Activated naive CD4-positive, alpha-beta T cell (primary cell): Measurements from ENCODE around the gene C1QB.

ENCODE experiments used
- DNase-seq, 4 experiments: peaks; one replicate each; lab custom pipeline; 2025; lab: John Stamatoyannopoulos, UW

Gene C1QB, protein sequence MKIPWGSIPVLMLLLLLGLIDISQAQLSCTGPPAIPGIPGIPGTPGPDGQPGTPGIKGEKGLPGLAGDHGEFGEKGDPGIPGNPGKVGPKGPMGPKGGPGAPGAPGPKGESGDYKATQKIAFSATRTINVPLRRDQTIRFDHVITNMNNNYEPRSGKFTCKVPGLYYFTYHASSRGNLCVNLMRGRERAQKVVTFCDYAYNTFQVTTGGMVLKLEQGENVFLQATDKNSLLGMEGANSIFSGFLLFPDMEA

DNA sequence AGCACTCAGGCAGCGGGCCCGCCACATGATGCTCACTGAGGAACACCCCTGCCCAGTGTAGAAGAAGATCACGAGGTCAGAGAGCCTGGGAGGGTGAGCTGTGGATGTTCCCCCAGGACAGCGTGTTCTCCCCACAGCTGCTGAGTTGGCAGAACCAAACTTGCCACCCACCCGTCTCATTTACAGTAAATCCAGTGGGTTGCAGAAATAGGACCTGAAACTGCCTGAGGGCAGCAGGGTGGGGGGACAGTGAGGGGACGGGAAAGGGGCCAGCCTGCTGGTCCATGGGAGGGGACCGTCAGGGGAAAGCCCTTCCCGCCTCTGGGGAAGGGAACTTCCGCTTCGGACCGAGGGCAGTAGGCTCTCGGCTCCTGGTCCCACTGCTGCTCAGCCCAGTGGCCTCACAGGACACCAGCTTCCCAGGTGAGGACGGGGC lies at the start of gene C1QB:
TSS of gene C1QB (plus strand) at position 356 of the 436 bp plus-strand sequence. CDS start 6,227 bp downstream, outside the sequence.
- DNase-seq = no peak

DNA sequence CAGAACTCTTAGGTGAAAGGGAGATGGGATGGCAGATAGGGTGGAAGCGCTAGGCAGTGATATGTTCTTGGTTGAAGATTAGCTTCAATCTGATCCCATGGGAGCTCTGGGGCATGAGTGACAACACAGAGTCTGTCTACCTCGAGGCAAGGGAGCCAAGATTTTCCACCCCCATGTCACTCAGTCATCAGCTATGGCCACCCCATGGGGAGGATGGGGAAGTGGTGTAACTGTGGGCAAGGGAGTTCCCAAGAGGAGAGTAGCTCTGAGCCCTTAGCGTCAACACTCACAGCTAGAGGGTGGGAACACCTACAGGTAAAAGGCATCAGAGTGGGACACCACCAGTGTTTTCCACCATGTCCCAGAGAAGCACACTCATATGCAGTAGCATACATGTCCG lies 46.9 kb upstream of the C1QB start:
- DNase-seq = no peak

DNA sequence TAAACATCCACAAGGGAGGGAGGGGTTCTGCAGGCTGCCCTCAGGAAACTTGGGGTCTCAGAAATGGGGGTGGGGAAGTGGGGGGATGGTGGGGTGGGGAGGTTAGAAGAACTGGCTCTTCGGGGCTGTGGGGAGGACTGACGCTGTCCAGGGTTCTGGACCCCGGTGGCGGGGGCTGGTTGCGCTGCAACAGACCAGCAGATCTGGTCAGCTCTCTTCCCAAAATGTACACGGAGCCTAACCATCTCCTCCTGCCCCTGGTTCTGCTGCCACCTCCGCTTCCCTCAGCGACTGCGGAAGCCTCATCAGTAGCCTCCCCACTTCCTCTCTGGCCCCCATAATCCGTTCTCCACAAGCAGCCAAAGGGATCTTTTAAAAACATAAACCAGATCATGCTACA lies 45.9 kb upstream of the C1QB start:
- no peak for DNase-seq

DNA sequence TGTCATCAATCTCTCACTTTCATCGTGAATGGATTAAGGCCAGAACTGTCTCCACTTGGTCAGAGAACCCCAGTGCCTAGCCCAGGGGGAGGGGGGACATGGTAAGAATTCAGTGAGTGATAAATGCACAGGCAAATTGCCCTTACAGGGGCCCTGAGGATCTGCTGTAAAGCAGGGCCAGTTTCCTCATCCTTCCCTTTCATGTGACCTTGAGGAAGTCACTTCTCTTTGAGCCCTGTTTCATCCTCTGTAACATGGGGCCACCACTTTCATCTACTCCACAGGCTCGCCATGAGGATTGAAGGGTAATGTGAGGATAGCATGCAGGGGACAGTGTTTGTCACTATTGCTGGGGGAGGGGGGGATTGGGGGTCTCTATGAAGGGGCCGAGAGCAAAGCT lies 44.7 kb upstream of the C1QB start:
- no peak for DNase-seq

DNA sequence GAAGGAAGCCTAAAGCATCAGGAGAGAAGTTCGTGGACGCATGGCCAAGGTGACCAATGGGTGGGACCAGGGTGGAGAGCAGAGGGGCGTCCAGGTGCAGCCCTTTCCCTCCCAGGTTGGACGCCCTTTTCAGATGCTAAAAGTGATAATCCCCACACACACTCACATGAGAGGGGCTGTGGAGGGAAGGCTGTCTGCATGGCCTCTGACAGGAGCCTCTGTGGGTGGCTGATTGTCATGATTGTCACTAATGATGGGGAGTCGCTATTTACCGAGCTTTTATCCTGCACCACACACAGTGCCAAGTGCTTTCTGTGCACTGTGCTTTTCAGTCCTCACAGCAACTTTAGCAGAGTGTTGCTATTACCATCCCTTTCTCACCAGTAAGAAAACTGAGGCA lies 43.7 kb upstream of the C1QB start:
- DNase-seq = no peak

DNA sequence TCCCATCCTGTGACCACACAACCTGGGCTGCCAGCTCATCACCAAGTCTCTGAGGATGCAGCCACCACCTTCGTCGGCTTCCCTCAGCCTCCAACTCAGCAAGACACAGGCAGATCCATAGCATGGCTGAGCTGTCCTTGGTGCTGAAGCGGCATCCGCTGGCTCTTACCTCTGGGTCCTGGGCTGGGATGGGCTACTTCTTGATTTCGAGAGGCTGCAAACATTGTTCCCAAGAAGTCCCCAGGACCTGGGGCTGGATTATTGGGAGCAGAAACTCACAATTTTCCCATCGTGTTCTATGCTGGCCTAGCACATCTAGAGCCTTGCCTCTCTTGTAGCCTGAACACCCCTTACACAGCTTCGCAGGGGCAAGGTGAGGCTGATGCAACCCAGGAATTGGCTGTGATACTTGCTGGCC lies 41.5 kb upstream of the C1QB start:
- no peak for DNase-seq

DNA sequence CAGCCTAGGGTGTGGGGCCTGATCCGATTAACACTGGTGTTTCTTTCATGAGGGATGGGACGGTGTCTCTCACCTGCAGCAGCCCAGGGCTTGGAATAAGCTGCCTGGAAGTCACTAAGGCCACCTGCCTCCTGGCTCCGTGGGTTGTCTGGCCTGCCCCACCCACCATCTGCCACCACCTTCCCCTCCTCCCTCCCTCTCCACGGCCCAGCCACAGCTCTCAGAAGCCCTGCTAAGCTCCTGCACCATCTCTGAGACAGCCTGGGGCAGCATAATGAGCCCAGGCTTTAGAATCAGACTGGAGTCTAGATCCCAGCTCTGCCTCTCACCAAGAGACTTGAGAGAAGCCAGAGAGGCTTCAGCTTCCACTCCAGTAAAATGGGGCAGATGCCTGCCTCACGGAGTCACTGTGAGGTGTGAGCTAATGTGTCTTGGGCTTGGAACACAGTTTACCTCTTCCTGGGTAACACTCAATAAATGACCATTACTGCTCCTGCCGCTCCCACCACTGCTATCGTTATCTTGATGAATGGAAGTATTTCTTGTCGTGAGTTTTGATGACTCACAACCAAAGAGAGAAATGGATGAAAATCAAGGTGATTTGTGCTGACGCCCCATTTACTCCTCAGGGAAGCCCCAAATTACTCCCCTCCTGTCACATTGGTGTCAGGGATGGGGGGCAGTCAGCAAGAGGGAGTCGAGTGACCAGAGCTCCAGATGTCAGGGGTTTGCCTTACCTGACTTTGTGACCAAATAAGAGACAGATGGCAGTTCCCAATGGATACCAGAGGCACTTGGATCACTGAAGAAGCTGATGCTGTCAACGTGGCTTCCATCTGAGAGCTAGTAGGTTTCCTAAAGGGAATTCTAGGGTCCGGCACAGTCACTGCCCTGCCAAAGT lies 40.1 kb upstream of the C1QB start:
- DNase-seq = no peak

DNA sequence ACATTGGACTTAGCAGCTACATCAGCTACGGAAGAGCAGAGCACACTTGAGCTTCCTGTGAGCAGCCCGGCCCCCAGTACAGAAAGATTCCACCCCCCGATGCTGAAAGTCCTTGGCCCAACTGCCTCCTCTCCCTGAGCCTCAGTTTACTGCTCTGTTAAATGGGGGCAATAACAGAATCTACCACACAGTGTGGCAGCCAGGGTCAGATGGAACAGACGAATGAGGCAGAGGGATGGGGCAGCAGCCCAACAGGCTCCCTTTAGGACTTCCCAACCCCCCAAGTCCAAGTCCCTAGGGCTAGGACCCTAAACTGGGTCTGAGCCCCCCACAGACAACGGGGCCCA lies 39.5 kb upstream of the C1QB start:
- DNase-seq = no peak

DNA sequence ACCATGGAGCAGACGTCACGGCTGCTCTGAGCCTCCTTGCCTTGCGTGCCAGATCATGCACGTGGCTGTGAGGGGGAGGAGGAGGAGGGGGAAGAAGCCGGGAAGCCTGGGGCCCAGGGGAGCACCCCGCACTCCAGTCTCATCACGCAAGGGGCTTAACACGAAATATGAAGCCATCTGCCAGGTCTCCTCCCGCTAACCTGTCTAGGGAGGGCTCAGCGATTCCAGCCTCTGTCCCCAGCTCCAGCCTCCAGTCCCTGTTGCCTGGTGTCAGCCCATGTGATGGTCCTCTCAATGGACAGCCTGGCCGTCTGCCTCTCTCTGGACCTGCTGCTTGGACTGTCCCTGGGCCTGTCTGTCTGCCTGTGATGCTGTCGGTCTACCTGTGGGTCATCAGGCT lies 39.1 kb upstream of the C1QB start:
- no peak for DNase-seq

DNA sequence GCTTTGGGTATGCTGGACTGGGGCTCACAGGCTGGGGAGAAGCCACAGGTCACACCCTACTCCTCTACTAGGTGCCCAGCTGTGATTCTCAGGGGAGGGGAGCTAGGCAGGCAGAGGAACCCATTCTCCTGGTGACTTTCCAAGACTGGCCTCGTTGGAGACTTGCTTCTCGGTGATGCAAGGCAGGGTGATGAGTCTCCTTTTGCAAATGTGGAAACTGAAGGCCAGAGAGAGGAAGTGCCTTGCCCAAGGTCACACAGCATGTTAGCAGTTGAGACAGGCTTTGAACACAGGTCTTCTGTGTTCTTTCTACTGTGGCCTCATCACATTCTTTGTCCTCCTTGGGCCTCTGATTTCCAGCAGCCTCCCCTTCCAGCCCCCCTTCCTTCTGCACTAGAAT lies 37.1 kb upstream of the C1QB start:
- DNase-seq = no peak

DNA sequence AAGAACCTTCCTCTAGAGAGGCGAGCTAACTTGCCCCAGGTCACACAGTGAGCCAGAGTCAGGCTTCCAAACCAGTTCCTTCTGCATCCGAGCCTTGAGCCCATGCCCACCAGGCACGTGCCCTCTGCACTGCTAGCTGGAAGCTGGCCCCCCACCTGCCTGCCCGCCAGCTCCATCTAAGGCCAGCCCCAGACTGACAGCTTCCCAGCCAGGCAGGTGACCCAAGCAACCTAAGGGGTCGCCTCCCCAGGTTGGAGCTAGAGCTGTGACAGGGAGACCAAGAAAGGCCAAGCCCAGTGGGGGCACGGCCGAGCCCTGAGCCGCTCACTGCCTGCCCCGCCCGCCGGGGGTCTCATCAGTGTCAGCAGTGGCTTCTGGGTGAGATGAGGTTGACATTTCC lies 36.5 kb upstream of the C1QB start:
- DNase-seq = no peak

DNA sequence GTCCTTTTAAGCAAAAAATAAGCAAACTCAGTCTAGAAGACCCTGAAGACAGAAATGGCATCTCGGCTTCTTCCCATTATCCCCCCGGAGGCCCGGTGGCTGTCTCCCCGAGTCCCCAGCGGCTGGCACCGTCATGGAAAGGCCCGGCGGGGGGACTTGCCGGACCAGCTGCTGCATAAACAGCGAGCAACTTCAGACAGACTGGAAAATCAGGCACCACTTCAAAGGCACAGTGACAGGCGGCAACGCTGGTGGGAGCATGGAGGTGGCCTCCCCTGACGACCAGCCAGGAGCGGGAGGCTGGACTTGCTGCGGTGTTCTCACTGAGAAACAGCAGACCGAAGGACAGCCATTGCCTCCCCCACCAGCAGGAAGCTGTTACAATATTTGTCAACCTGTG lies 35.0 kb upstream of the C1QB start:
- DNase-seq = no peak

DNA sequence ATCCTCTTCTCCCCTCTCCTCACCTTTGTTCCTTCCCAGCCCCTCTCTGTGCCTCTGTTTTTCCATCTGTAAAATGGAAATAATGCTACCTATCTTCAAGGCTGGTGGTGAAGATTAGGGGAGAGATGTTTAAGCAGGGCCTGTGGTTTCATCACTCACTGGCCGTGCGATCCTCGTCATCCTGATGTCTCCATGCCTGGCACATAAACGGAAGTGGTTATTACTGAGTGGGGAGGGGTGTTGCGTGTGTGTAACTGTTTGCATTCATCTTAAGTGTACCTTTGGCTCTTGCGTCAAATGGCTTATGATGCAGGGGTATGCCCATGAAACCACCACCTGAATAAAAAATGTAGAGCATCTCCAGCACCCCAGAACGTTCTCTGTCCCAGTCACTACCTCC lies 33.8 kb upstream of the C1QB start:
- no peak for DNase-seq

DNA sequence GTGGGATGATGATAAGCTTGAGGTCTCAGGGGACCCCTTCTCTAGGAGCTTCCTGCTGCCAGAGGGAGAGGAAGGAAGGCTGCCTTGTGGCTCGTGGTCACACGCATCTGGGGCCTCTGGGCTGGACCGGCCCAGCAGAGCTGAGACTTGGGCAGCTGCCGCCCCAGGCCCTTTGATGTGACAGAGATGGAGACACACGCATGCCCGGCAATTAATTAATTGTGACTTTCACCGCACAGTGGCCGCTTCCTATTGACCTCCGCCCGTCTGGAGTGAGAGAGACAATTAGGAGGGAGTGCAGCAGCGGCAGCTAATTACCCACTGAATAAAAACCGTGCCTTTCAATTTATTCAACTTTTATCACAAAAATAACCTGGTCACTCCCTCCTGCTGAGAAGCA lies 33.2 kb upstream of the C1QB start:
- no peak for DNase-seq

DNA sequence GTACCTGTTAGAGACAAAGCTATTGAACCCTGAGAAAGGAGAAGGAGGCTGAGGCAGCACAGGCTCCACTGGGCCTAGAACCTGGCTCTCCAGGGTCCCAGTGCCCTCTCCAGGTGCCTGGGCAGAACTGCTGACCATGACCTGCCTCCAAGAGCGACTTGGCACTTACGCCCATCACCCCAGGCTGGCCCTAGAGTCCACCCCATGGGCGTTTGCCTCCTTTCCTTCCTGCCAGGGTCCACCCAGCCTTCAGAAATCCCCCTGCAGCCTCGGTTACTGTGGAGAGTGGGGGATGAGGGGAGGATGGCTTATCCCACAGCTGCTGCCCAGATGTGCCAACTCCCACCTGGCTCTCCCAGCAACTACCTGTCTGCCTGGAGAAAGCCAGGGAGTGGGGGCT lies 31.3 kb upstream of the C1QB start:
- DNase-seq = no peak

DNA sequence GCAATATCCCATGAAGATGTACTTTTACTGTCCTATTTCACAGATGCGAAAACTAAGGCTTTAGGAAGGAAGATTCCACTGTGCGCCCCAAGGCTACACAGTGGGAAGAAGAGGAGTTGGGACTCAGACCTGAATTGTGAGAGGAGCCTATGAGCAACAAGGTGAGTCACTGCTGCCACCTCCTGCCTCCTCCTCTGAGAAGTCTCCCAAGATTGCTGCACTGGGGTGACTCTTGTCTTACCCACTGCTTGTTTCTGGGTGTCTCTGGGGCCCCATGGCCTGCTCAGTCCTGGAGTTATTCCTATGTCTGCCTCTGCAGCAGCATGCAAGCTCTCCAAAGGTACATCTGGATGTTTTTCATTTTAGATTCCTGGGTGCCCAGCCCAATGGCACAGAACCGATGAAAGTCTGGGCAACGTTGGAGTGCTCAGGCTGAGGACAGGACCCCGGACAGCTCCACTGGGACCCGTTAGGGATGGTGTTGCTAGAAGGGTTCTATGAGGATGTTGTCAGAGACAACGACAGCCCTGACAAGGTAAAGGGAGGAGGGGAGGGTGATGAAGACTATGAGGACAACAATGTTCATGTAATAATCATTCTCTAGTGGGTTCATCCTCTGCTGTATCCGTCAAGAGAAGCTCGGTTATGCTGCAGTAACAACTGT lies 27.6 kb upstream of the C1QB start:
- DNase-seq = no peak

DNA sequence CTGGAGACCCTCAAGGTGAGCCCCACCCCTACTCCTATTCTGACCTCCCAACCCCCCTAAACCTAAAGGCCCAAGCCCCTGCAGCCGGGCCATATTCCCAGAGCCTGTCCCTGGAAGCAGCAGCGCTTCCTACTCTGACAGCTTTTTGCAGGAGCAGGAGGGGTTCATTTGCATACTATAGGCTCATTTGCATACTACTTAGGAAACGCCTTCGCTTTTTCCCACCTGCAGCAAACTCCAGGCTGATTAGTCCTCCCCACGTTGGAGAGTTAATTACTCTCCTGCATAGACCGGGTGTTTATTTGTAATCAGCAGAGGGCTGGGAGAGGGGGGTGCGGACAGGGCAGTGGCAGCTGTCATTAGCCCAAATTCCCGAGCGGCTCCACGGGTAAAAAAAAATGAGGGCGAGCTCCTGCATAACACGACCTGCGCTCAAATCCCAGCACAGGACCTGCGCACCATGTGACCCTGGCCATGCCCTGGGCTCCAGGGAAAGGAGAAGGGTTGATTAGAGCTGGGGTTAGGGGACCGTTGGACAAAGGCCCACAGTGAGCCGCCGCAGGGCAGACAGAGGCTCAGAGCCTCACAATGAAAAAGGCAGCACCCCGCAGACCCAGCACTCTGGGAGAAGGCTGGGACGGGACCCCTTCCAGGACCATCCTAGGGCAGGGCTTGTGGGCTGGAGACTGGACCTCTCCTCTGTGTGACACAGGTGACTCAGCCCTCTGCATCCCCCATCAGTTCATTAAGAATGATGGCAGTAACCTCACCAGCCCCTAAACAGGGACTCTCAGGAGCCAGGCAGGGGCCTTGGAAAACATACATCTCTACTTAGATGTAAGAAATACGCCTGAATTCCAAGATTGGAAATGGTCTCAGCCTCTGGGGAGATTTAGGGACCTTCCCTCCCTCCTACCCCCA lies 26.5 kb upstream of the C1QB start:
- DNase-seq = no peak

DNA sequence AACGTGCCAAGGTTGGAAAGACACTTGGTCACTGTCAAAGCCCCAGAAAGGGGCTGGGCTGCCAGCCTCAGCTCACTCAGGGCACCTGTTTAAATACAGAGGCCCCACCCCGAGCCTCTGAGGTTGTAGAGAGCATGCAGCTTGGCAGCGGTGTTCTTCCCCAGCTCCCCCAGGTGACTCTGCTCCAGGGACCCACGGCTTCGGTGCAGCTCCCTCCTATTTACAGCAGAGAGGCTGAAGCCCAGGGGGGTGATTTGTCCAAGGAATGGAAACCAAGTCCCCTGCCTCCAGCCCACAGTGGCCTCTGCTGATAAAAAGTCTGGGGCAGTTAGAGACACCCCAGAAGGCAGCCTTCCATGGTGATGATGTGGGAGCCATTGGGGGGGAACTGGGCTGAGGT lies 25.7 kb upstream of the C1QB start:
- DNase-seq = no peak

DNA sequence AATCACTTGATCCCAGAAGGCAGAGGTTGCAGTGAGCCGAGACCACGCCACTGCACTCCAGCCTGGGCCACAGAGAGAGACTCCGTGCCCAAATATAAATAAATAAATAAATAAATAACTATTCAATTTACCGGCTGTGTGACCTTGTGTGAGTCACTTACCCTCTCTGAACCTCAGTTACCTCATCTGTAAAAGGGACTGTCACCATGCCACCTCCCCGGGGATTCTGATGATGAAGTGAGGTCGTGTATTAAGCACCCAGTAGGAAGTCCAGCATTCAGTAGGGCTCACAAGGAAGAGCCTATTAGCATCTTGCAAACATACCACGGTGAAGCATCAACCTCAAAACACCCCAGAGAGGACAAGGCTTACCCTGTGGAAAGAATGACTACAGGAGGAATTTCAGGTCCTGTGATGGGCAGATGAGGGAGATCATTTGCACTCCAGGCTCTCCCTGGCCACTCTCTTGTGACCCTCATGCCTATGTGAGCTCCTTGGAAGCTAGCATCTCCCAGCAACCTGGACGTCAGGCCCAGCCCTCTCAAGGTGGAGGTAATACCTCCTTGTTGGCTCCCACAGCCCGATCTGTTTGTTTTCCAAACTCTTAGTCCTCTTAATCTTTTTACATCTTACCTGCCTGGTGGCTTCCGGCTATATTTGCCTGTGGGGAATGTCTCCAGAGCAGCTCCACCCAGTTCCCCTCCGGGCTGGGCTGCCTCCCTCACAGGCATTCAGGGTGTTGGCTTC lies 24.2 kb upstream of the C1QB start:
- DNase-seq = no peak

DNA sequence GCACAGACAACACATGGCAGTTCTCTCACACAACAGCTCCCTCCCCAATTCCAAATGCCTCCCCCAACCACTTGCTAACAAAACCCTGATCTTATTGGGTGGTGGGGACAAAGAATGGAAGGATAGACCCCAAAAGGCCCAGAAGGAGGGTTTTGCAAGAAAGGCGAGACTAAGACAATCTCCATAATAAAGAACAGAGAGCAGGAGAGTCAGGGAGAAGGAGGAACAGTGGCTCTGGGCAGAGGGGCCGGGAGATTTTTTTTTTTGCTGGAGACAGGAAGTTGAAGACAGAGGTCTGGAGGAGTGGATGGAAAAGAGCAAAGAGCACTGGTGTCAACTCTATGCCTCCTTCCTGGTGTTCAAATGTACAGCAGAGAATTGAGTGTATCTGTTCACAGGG lies 23.1 kb upstream of the C1QB start:
- DNase-seq = no peak
